D721Med (cell line): Measurements from ENCODE around the gene U2AF1L4.
"Not testable (repeated sequence)": the region's sequence is repeated elsewhere in the genome, so short reads cannot be mapped to it uniquely, and the experiment has no call there.

ENCODE experiments used
- DNase-seq: peaks from one replicate; pipeline ENCODE4 v3.0.0; 2011; ENCODE audit warnings: low spot score; ENCODE audit not compliant: insufficient read length
- FAIRE-seq: peaks from 2 replicates; lab custom pipeline; 2011; peaks lifted over from hg19 to GRCh38; lab: Jason Lieb, UNC
- TF ChIP-seq, protein P1 (sequence below): IDR thresholded peaks from 2 replicates; pipeline ENCODE4 v1.5.1; 2012; ENCODE audit warnings: mild to moderate bottlenecking, control low read depth; ENCODE audit not compliant: insufficient read depth; ENCODE audit errors: missing control alignments

The U2AF1L4 gene

DNA sequence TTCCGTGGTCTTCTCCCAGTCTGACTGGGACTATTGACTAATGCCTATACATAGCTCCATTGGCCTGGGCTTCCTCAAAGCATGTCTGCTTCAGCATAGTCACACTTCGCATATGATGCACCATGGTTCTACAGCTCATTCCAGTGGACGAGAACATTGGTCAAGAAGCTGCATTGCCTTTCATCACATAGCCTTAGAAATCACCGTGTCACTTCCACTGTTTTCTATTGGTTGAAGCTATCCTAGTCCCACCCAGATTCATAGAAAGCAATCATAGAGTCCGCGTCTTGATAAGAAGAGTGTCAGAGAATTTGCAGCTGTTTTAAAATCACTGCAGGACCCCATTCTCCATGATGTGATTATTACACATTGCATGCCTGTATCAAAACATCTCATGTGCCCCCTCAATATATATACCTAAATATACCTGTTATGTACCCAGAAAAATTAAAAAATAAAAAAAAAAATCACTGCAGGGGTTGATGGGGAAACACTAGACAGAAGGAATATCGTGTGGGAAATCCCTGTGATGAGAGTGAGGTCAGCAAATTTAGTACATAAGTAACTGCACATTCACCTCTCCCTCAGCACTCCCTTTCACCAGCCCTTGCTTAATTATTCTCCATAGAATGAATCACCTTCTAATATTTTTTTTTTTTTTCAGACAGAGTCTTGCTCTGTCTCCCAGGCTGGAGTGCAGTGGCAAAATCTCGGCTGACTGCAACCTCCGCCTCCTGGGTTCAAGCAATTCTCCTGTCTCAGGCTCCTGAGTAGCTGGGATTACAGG lies 28.0 kb upstream of the U2AF1L4 start:
- FAIRE-seq (no peak), DNase-seq (no peak)
- TF ChIP-seq, protein P1, sequence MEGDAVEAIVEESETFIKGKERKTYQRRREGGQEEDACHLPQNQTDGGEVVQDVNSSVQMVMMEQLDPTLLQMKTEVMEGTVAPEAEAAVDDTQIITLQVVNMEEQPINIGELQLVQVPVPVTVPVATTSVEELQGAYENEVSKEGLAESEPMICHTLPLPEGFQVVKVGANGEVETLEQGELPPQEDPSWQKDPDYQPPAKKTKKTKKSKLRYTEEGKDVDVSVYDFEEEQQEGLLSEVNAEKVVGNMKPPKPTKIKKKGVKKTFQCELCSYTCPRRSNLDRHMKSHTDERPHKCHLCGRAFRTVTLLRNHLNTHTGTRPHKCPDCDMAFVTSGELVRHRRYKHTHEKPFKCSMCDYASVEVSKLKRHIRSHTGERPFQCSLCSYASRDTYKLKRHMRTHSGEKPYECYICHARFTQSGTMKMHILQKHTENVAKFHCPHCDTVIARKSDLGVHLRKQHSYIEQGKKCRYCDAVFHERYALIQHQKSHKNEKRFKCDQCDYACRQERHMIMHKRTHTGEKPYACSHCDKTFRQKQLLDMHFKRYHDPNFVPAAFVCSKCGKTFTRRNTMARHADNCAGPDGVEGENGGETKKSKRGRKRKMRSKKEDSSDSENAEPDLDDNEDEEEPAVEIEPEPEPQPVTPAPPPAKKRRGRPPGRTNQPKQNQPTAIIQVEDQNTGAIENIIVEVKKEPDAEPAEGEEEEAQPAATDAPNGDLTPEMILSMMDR: no peak

DNA sequence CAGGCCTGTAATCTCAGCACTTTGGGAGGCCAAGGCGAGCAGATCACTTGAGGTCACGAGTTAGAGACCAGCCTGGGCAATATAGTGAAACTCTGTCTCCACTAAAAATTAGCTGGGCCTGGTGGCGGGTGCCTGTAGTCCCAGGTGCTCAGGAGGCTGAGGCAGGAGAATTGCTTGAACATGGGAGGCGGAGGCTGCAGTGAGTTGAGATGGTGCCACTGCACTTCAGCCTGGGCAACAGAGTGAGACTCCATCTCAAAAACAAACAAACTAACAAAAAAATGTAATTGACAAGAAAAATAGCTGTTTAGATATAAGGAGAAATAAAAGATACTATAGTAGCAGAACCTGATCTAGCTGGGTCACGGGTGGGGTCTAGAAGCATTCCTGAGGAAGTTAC lies 27.1 kb upstream of the U2AF1L4 start:
- not testable (repeated sequence) for DNase-seq, FAIRE-seq

DNA sequence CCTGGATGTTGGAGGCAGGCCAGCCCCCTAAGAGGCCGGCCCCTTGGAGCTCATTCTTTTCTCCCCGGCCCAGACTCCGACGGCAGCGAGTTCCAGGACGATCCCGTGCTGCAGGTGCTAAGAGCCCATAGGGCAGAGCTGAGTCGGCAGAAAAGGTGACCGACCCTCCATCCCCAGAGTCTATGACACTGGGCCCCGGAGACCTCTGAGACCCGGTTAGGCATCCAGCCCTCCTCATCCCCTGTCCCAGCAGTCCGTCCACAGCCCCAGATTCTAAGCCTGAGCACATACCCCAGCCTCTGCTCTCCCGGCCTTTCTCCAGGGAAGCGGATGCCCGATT lies 22.8 kb upstream of the U2AF1L4 start:
- TF ChIP-seq, protein P1: no peak
- DNase-seq: no peak
- FAIRE-seq: no peak

DNA sequence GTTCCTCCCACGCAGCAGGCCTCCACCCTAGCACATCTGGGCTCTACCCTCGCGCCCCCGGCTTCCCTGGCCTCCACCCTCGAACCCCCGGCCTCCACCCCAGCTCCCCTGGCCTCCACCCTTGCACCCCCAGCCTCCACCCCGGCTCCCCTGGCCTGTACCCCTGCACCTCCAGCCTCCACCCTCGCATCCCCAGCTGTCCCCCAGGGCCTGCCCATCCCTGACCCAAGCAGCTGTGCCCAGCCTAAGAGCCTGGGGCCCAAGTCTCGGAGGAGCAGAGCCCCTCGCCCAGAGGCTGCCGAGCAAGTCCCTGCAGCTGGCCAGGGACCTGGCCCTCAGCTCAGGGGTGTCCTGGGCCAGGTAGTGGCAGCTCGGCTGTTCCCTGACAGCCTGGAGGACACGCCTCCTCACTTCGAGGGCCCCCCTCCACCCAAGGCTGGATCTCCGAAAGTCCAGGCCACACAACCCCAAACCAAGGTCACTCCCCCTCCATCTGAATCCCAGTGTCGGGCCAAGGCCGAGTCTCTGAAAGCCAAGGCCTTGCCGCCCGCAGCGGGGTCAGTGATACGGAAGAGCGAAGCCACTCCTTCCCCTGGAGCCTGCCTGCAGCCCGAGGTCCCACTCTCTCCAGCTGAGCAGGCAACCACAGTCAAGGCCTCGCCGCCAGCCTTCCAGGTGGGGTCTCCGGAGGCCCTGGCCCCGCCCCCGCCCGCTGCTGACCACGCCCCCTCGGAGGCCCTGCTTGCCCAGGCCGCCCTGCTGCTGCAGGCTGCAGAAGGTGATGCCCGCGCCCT lies 22.3 kb upstream of the U2AF1L4 start:
- FAIRE-seq (no peak), DNase-seq (no peak)
- TF ChIP-seq, protein P1: no peak

DNA sequence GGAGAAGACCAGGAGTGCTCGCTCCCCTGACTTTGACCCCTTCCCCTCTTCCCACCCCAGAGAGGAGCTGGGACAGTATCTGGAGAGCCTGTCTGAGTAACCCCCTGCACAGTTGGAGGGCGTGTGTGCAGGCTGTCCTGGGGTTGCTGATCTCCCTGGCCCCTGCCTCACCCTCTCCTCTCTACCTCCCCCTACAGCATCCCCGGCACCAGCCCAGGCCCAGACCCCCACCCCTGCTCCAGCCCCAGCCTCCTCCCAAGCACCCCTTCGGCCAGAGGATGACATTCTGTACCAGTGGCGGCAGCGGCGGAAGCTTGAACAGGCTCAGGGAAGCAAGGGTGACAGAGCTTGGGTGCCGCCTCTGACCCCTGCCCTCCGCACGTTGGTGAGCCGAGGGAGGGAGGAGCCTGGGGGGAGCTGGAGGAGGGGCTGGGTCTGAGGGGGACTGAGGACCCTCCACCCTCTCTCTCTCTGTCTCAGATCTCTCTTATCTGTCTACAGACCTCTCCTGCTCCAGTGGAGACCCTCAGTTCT lies 21.4 kb upstream of the U2AF1L4 start:
- no peak for DNase-seq
- FAIRE-seq: no peak
- TF ChIP-seq, protein P1: no peak

DNA sequence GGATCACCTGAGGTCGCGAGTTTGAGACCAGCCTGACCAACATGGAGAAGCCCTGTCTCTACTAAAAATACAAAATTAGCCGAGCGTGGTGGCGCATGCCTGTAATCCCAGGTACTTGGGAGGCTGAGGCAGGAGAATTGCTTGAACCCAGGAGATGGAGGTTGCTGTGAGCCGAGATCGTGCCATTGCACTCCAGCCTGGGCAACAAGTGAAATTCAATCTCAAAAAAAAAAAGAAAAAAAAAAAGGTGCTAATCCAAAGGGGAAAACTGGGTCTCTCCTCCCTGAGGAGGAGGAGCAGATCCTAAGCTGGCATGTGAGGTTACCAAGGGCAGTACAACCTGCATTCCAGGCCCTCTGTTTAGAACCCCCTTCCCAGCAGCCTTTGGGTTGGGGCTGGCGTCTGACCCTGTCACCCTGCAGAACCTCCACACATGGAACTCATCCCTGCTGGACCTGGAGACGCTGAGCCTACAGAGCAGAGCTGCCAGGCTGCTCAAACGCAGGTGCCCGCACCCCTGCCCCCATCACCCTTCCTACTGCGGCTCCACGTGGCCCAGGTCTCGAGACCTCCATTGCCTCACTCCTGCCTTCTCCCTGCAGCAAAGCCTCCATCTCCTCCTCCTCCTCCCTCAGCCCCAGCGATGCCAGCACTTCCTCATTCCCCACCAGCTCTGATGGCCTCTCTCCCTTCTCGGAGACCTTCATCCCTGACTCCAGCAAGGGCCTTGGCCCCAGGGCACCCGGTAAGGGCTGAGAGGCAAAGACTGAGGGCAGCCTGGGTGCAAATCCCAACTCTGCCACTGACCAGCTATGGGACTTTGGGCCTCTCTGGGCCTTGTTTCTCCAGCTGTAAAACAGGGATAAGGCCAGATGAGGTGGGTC lies 19.5 kb upstream of the U2AF1L4 start:
- DNase-seq: no peak
- TF ChIP-seq, protein P1: no peak
- FAIRE-seq: no peak
